ENCODE results near the gene TPD52L1. TPM values are rescaled to one million over a fixed set of nuclear protein-coding genes. Genes with fewer than 3 reads are reported as not detected.

Gene TPD52L1
- total RNA-seq, 1 experiment from 2014 or later: 12.4 TPM

- TF ChIP-seq ATF6 (CRISPR knock-in tag; IDR thresholded peaks at IDR 0.05) (no peak), HMGXB4 (CRISPR knock-in tag; IDR thresholded peaks at IDR 0.05) (peak; percentile 93), NFYB (CRISPR knock-in tag; conservative IDR thresholded peaks at IDR 0.05; ENCODE audit: low read depth) (no peak), ZNF416 (CRISPR knock-in tag; IDR thresholded peaks at IDR 0.05) (peak; percentile 83; the same call in 1 of the 2 replicates), ZNF396 (CRISPR knock-in tag; IDR thresholded peaks at IDR 0.05; ENCODE audit: borderline replicate concordance) (peak; percentile 79; the same call in 1 of the 2 replicates), ZNF425 (CRISPR knock-in tag; conservative IDR thresholded peaks at IDR 0.05) (0 out of 2 replicates have a peak, but pooled peaks have one; percentile 37), NR3C1 (CRISPR knock-in tag; conservative IDR thresholded peaks at IDR 0.05; ENCODE audit: low read depth) (no peak), ZNF281 (CRISPR knock-in tag; IDR thresholded peaks at IDR 0.05) (no peak), NR1H2 (CRISPR knock-in tag; IDR thresholded peaks at IDR 0.05) (no peak), ZNF263 (CRISPR knock-in tag; IDR thresholded peaks at IDR 0.05; ENCODE audit: low read depth) (no peak), MAX (CRISPR knock-in tag; IDR thresholded peaks at IDR 0.05) (peak; percentile 72), CREB1 (CRISPR knock-in tag; IDR thresholded peaks at IDR 0.05) (no peak), ZNF532 (CRISPR knock-in tag; IDR thresholded peaks at IDR 0.05; ENCODE audit: borderline replicate concordance) (peak; percentile 76; the same call in 1 of the 2 replicates), ZBTB43 (CRISPR knock-in tag; IDR thresholded peaks at IDR 0.05) (no peak), JAZF1 (CRISPR knock-in tag; IDR thresholded peaks at IDR 0.05) (no peak), ZMAT4 (CRISPR knock-in tag; IDR thresholded peaks at IDR 0.05) (no peak), EMX1 (CRISPR knock-in tag; IDR thresholded peaks at IDR 0.05) (peak; percentile 48; the same call in 1 of the 2 replicates), USF2 (CRISPR knock-in tag; IDR thresholded peaks at IDR 0.05) (no peak)
Observed at GRCh38 chr6:125153391-125154117, at the start of gene TPD52L1 (continued).

Data from WTC11 (cell line).